Measurements from ENCODE around the gene CAMK2D. TPM values are rescaled to one million over a fixed set of nuclear protein-coding genes. Genes with fewer than 3 reads are reported as not detected.
A peak's percentile ranks its signal among the peaks of the same experiment; 100 is the strongest.

Gene CAMK2D
- total and polyA plus RNA-seq, 2 donors, result 23.0 to 27.9 TPM

DNA sequence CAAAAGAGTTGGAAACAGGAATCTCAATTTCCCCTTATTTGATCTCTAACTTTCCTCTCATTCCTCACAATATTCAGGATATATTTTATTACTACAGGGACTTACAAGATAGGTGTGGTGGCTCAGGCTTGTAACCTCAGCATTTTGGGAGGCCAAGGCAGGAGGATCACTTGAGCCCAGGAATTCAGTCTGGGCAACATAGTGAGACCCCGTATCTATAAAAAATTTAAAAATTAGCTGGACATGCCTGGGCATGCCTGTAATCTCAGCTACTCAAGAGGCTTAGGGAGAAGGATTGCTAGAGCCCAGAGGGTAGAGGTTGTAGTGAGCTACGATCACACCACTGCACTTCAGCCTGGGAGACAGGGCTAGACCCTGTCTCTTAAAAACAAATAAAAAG is 200.4 kb downstream of the CAMK2D start:
- H3K9me3 ChIP-seq (ENCODE audit: control insufficient read depth in 2 of 2, insufficient read depth in 1 of 2, low read length in 1 of 2), result no peaks in the 10 kb centered on the region
- H3K27ac ChIP-seq (ENCODE audit: low read depth in 1 of 2, low read length in 1 of 2), result no peak overlapping the region
- no peaks in the 10 kb centered on the region for H3K36me3 ChIP-seq (ENCODE audit: control insufficient read depth in 2 of 2, insufficient read depth in 2 of 2, low read length in 1 of 2)
- no peaks in the 10 kb centered on the region for H3K27me3 ChIP-seq (ENCODE audit: control insufficient read depth in 2 of 2, insufficient read depth in 1 of 2, low read length in 1 of 2)
- peaks cover 5 to 12% of the 10 kb centered on the region in 2 donors for H3K4me1 ChIP-seq (ENCODE audit: control insufficient read depth in 2 of 2, insufficient read depth in 2 of 2, low read length in 2 of 2)
- DNase-seq (ENCODE audit: low read depth in 6 of 9, low spot score in 9 of 9), result no peak
- H3K4me3 ChIP-seq (ENCODE audit: low read length in 2 of 2), result no peak overlapping the region
- 96% methylated on average over 2 of the region's 2 CpGs for WGBS

DNA sequence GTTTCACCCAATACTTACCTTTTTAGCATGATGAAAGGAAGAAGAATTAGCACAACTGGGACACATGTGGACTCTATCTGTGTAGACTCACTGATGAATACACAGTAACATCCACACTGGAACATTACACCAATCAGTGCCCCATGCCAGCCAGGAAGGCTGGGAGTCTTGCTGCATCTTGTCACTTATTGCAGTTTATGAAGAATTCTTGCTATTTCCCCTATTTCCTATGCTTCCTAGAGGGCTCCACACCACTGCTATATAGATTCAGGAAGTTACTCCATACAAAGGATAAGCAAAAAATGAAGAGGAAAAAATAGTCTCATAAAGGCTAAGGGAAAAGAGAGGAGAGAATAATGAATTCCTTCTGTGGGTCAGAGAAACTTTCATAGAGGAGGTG is 201.0 kb downstream of the CAMK2D start:
- no peak for DNase-seq (ENCODE audit: low read depth in 6 of 9, low spot score in 9 of 9)
- H3K27ac ChIP-seq (ENCODE audit: low read depth in 1 of 2, low read length in 1 of 2), result no peak overlapping the region
- H3K9me3 ChIP-seq (ENCODE audit: control insufficient read depth in 2 of 2, insufficient read depth in 1 of 2, low read length in 1 of 2), result no peaks in the 10 kb centered on the region
- no peaks in the 10 kb centered on the region for H3K36me3 ChIP-seq (ENCODE audit: control insufficient read depth in 2 of 2, insufficient read depth in 2 of 2, low read length in 1 of 2)
- H3K4me1 ChIP-seq (ENCODE audit: control insufficient read depth in 2 of 2, insufficient read depth in 2 of 2, low read length in 2 of 2), result peaks cover 5 to 12% of the 10 kb centered on the region in 2 donors
- no peaks in the 10 kb centered on the region for H3K27me3 ChIP-seq (ENCODE audit: control insufficient read depth in 2 of 2, insufficient read depth in 1 of 2, low read length in 1 of 2)
- no peak overlapping the region for H3K4me3 ChIP-seq (ENCODE audit: low read length in 2 of 2)

DNA sequence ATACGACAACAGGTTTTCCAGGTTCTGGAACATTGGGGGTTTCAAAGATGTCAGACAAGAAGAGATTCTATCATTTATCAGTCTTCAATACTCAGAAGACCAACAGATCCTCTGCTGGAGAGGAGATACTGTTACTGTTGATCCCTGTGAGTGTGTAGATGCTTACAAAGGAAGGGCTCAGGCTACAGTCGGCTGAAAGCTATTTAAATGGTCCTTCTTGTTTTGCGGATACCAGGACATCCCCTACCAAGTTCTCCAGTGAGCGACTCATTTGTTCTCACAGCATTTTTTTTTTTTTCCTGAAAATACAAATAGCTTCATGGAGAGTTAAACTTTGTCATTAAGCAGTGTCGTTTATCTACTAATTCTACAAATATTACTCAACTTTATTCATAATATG is 201.6 kb downstream of the CAMK2D start:
- peaks cover 5 to 6% of the 10 kb centered on the region in 2 donors for H3K4me1 ChIP-seq (ENCODE audit: control insufficient read depth in 2 of 2, insufficient read depth in 2 of 2, low read length in 2 of 2)
- H3K9me3 ChIP-seq (ENCODE audit: control insufficient read depth in 2 of 2, insufficient read depth in 1 of 2, low read length in 1 of 2), result no peaks in the 10 kb centered on the region
- no peak overlapping the region for H3K27ac ChIP-seq (ENCODE audit: low read depth in 1 of 2, low read length in 1 of 2)
- no peak for DNase-seq (ENCODE audit: low read depth in 6 of 9, low spot score in 9 of 9)
- 98% methylated on average over 5 of the region's 5 CpGs for WGBS
- H3K36me3 ChIP-seq (ENCODE audit: control insufficient read depth in 2 of 2, insufficient read depth in 2 of 2, low read length in 1 of 2), result no peaks in the 10 kb centered on the region
- no peak overlapping the region for H3K4me3 ChIP-seq (ENCODE audit: low read length in 2 of 2)
- no peaks in the 10 kb centered on the region for H3K27me3 ChIP-seq (ENCODE audit: control insufficient read depth in 2 of 2, insufficient read depth in 1 of 2, low read length in 1 of 2)

DNA sequence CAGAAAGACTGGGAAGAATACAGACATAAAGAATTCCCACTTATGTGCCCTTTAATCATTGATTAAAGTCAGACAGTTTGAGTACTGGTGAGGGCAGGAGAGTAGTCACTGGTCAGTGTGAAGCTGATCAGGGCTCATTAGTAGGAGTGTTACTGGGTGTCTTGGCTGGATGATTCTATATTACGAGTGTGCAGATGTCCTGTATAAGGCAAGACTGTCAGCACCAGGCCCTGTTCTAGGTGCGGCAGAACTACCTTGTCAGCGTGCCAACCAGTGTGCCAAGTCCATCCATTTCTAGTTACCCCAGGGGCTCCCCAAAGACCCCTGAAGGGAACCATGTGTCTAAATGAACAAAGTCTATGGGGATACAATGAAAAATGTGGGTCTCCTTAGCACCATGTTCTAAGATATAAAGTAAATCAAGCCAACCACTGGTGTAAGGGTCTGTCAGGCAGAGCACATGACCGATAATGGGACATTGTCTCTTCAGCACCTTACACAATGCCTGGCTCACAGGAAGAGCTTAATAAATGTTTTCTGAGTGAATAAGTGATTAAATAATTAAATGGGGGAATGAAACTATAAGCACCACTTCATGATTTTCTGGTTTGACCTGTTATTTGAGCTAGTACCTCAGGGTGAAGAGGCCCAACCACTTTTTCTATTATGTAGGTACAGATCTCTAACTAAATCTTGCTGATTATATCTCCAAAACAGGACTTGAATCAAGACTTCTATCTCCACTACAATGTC is 205.0 kb downstream of the CAMK2D start:
- Histone ChIP-seq H3K27me3 (ENCODE audit: control insufficient read depth in 2 of 2, insufficient read depth in 1 of 2, low read length in 1 of 2) (no peaks in the 10 kb centered on the region), H3K27ac (ENCODE audit: low read depth in 1 of 2, low read length in 1 of 2) (no peak overlapping the region), H3K36me3 (ENCODE audit: control insufficient read depth in 2 of 2, insufficient read depth in 2 of 2, low read length in 1 of 2) (no peaks in the 10 kb centered on the region), H3K9me3 (ENCODE audit: control insufficient read depth in 2 of 2, insufficient read depth in 1 of 2, low read length in 1 of 2) (no peaks in the 10 kb centered on the region), H3K4me1 (ENCODE audit: control insufficient read depth in 2 of 2, insufficient read depth in 2 of 2, low read length in 2 of 2) (no peaks in the 10 kb centered on the region), H3K4me3 (ENCODE audit: low read length in 2 of 2) (no peak overlapping the region)
- 98% methylated on average over 4 of the region's 4 CpGs for WGBS
- no peak for DNase-seq (ENCODE audit: low read depth in 6 of 9, low spot score in 9 of 9)

DNA sequence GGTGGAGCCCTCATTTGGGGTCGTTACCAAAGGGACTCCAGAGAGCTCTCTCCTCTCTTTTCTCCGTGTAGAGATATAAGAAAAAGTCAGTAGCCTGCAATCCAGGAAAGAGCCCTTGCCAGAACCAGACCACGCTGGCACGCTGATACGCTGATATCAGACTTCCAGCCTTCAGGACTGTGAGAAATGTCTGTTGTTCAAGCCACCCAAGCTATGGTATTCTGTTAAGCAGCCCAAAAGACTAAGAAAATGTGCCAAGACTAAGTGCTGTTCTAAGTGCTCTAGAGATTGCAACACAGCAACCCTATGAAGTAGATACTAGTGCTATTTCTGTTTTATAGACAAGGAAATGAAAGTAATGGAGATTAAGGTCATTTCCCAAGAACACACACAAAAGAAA is 205.7 kb downstream of the CAMK2D start:
- Histone ChIP-seq H3K36me3 (ENCODE audit: control insufficient read depth in 2 of 2, insufficient read depth in 2 of 2, low read length in 1 of 2) (peaks cover 0 to 3% of the 10 kb centered on the region in 2 donors), H3K9me3 (ENCODE audit: control insufficient read depth in 2 of 2, insufficient read depth in 1 of 2, low read length in 1 of 2) (no peaks in the 10 kb centered on the region), H3K4me1 (ENCODE audit: control insufficient read depth in 2 of 2, insufficient read depth in 2 of 2, low read length in 2 of 2) (no peaks in the 10 kb centered on the region), H3K27me3 (ENCODE audit: control insufficient read depth in 2 of 2, insufficient read depth in 1 of 2, low read length in 1 of 2) (no peaks in the 10 kb centered on the region), H3K27ac (ENCODE audit: low read depth in 1 of 2, low read length in 1 of 2) (no peak overlapping the region), H3K4me3 (ENCODE audit: low read length in 2 of 2) (no peak overlapping the region)
- 97% methylated on average over 5 of the region's 5 CpGs for WGBS
- DNase-seq (ENCODE audit: low read depth in 6 of 9, low spot score in 9 of 9), result no peak

DNA sequence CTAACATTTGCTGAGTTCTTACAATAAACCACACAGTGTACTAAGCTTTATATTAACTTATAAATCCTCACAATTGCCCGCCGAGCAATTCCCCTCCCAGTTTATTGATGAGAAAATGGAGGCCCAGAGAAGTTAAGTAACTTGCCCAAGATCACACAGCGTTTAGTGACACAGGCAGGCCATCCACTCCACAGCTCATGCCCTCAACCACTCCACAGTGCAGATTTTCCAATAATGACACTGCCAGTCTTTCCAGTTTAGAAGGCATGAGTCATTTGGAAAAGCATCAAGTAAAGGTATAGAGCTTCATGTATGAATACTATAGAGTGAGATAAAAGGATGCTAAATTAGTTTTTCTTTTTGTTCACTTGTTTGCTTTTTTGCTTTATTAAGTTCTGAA is 208.5 kb downstream of the CAMK2D start:
- 98% methylated on average over 3 of the region's 3 CpGs for WGBS
- Histone ChIP-seq H3K4me3 (ENCODE audit: low read length in 2 of 2) (no peak overlapping the region), H3K9me3 (ENCODE audit: control insufficient read depth in 2 of 2, insufficient read depth in 1 of 2, low read length in 1 of 2) (no peaks in the 10 kb centered on the region), H3K4me1 (ENCODE audit: control insufficient read depth in 2 of 2, insufficient read depth in 2 of 2, low read length in 2 of 2) (no peaks in the 10 kb centered on the region), H3K36me3 (ENCODE audit: control insufficient read depth in 2 of 2, insufficient read depth in 2 of 2, low read length in 1 of 2) (peaks cover 0 to 4% of the 10 kb centered on the region in 2 donors), H3K27me3 (ENCODE audit: control insufficient read depth in 2 of 2, insufficient read depth in 1 of 2, low read length in 1 of 2) (no peaks in the 10 kb centered on the region), H3K27ac (ENCODE audit: low read depth in 1 of 2, low read length in 1 of 2) (no peak overlapping the region)
- DNase-seq (ENCODE audit: low read depth in 6 of 9, low spot score in 9 of 9), result no peak

DNA sequence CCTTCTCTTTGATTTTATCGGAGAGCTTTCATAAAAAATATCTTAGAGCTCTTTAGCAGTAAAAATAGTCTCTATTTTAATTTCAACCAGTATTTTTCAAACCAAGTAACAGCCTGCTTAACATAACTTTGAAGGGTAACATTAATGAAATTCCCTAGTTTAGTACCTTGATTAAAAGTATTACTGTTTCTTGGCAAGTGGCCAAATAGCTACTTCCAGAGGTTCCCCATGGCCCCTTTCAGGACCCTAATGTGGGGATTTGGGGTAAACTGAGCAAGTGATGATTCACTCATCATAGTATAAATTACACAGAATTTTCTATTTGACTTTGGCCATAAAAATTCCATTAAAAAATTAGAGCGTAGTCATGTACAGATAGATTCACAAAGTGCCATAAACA is 211.0 kb downstream of the CAMK2D start:
- no peaks in the 10 kb centered on the region for H3K27me3 ChIP-seq (ENCODE audit: control insufficient read depth in 2 of 2, insufficient read depth in 1 of 2, low read length in 1 of 2)
- H3K9me3 ChIP-seq (ENCODE audit: control insufficient read depth in 2 of 2, insufficient read depth in 1 of 2, low read length in 1 of 2), result no peaks in the 10 kb centered on the region
- no peaks in the 10 kb centered on the region for H3K4me1 ChIP-seq (ENCODE audit: control insufficient read depth in 2 of 2, insufficient read depth in 2 of 2, low read length in 2 of 2)
- H3K4me3 ChIP-seq (ENCODE audit: low read length in 2 of 2), result no peak overlapping the region
- H3K36me3 ChIP-seq (ENCODE audit: control insufficient read depth in 2 of 2, insufficient read depth in 2 of 2, low read length in 1 of 2), result peaks cover 0 to 4% of the 10 kb centered on the region in 2 donors
- no peak for DNase-seq (ENCODE audit: low read depth in 6 of 9, low spot score in 9 of 9)
- no peak overlapping the region for H3K27ac ChIP-seq (ENCODE audit: low read depth in 1 of 2, low read length in 1 of 2)
- WGBS, result 97% methylated on average over 2 of the region's 2 CpGs

DNA sequence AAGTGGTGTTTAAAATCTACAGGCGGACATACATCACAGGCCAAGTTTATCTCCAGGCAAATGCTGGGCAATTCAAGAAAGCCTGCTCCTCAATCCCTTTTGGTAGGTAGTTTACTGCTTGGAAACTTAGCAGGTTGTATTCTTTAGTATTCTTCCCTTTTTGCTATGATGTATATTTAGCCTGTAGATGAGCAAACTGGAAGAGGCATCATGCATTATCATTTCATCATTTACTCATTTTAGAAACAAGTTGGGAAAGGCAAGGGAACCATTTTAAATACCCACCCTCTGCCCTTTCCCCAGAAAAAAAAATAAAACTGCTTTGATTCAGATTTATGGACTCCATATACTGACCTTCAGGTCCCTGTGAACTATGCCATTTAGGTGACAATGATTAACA is 213.2 kb downstream of the CAMK2D start:
- Histone ChIP-seq H3K9me3 (ENCODE audit: control insufficient read depth in 2 of 2, insufficient read depth in 1 of 2, low read length in 1 of 2) (no peaks in the 10 kb centered on the region), H3K36me3 (ENCODE audit: control insufficient read depth in 2 of 2, insufficient read depth in 2 of 2, low read length in 1 of 2) (peaks cover 0 to 4% of the 10 kb centered on the region in 2 donors), H3K27me3 (ENCODE audit: control insufficient read depth in 2 of 2, insufficient read depth in 1 of 2, low read length in 1 of 2) (no peaks in the 10 kb centered on the region), H3K4me1 (ENCODE audit: control insufficient read depth in 2 of 2, insufficient read depth in 2 of 2, low read length in 2 of 2) (no peaks in the 10 kb centered on the region), H3K27ac (ENCODE audit: low read depth in 1 of 2, low read length in 1 of 2) (no peak overlapping the region), H3K4me3 (ENCODE audit: low read length in 2 of 2) (no peak overlapping the region)
- DNase-seq (ENCODE audit: low read depth in 6 of 9, low spot score in 9 of 9), result no peak
- 99% methylated on average over 1 of the region's 1 CpG for WGBS

DNA sequence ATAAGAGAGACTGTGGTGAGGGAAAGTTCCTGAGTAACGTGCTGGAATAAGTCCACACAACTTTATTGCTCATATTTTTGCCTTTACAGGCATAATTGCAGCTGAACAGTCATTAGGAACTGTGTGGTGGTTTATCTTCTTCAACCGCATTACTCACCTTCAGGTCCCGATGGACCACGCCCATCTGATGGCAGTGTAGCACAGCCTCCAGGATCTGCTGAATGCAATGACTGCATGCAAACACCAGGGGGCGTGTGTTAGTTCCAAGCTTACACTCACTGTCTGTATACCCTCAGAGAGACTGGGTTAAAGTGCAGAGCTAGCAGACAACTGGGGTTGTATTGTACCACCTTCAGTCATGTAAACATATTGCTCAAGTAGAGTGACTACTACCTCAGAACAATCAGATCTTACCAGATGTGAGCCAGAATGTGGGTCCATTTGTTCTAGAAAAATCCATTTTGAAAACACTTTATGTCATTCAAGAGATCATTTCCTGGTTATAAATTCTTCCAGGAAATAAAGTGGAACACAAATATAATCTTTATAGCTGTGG is 214.0 kb downstream of the CAMK2D start:
- Histone ChIP-seq H3K9me3 (ENCODE audit: control insufficient read depth in 2 of 2, insufficient read depth in 1 of 2, low read length in 1 of 2) (no peaks in the 10 kb centered on the region), H3K27ac (ENCODE audit: low read depth in 1 of 2, low read length in 1 of 2) (no peak overlapping the region), H3K4me1 (ENCODE audit: control insufficient read depth in 2 of 2, insufficient read depth in 2 of 2, low read length in 2 of 2) (no peaks in the 10 kb centered on the region), H3K4me3 (ENCODE audit: low read length in 2 of 2) (no peak overlapping the region), H3K36me3 (ENCODE audit: control insufficient read depth in 2 of 2, insufficient read depth in 2 of 2, low read length in 1 of 2) (peaks cover 0 to 4% of the 10 kb centered on the region in 2 donors), H3K27me3 (ENCODE audit: control insufficient read depth in 2 of 2, insufficient read depth in 1 of 2, low read length in 1 of 2) (no peaks in the 10 kb centered on the region)
- peak; percentile 75 to 96 (median 89) for DNase-seq (ENCODE audit: low read depth in 6 of 9, low spot score in 9 of 9)
- WGBS, result 8% methylated on average over 5 of the region's 5 CpGs
